ENCODE measurements around the gene ANO1.

- TF ChIP-seq EZH2 (IDR thresholded peaks at IDR 0.05) (no peak), POLR2AphosphoS5 (IDR thresholded peaks at IDR 0.05; ENCODE audit: borderline replicate concordance, low read depth, low read length) (no peak), FOXP2 (optimal IDR thresholded peaks at IDR 0.05; ENCODE audit: control extremely low read depth, extremely low read length, insufficient read depth) (no peak)
Observed at GRCh38 chr11:70210051-70210501, 132.0 kb downstream of the ANO1 start.

Measured in SK-N-MC (cell line).